ENCODE measurements around the gene C8A. TPM values are rescaled to one million over a fixed set of nuclear protein-coding genes. Genes with fewer than 3 reads are reported as not detected.

Gene C8A
- total and polyA plus RNA-seq, 2 of the 8 experiments (the other 6 are each of a cell fraction or from before 2014, with no cell fraction given): not detected

- TF ChIP-seq, protein P1, sequence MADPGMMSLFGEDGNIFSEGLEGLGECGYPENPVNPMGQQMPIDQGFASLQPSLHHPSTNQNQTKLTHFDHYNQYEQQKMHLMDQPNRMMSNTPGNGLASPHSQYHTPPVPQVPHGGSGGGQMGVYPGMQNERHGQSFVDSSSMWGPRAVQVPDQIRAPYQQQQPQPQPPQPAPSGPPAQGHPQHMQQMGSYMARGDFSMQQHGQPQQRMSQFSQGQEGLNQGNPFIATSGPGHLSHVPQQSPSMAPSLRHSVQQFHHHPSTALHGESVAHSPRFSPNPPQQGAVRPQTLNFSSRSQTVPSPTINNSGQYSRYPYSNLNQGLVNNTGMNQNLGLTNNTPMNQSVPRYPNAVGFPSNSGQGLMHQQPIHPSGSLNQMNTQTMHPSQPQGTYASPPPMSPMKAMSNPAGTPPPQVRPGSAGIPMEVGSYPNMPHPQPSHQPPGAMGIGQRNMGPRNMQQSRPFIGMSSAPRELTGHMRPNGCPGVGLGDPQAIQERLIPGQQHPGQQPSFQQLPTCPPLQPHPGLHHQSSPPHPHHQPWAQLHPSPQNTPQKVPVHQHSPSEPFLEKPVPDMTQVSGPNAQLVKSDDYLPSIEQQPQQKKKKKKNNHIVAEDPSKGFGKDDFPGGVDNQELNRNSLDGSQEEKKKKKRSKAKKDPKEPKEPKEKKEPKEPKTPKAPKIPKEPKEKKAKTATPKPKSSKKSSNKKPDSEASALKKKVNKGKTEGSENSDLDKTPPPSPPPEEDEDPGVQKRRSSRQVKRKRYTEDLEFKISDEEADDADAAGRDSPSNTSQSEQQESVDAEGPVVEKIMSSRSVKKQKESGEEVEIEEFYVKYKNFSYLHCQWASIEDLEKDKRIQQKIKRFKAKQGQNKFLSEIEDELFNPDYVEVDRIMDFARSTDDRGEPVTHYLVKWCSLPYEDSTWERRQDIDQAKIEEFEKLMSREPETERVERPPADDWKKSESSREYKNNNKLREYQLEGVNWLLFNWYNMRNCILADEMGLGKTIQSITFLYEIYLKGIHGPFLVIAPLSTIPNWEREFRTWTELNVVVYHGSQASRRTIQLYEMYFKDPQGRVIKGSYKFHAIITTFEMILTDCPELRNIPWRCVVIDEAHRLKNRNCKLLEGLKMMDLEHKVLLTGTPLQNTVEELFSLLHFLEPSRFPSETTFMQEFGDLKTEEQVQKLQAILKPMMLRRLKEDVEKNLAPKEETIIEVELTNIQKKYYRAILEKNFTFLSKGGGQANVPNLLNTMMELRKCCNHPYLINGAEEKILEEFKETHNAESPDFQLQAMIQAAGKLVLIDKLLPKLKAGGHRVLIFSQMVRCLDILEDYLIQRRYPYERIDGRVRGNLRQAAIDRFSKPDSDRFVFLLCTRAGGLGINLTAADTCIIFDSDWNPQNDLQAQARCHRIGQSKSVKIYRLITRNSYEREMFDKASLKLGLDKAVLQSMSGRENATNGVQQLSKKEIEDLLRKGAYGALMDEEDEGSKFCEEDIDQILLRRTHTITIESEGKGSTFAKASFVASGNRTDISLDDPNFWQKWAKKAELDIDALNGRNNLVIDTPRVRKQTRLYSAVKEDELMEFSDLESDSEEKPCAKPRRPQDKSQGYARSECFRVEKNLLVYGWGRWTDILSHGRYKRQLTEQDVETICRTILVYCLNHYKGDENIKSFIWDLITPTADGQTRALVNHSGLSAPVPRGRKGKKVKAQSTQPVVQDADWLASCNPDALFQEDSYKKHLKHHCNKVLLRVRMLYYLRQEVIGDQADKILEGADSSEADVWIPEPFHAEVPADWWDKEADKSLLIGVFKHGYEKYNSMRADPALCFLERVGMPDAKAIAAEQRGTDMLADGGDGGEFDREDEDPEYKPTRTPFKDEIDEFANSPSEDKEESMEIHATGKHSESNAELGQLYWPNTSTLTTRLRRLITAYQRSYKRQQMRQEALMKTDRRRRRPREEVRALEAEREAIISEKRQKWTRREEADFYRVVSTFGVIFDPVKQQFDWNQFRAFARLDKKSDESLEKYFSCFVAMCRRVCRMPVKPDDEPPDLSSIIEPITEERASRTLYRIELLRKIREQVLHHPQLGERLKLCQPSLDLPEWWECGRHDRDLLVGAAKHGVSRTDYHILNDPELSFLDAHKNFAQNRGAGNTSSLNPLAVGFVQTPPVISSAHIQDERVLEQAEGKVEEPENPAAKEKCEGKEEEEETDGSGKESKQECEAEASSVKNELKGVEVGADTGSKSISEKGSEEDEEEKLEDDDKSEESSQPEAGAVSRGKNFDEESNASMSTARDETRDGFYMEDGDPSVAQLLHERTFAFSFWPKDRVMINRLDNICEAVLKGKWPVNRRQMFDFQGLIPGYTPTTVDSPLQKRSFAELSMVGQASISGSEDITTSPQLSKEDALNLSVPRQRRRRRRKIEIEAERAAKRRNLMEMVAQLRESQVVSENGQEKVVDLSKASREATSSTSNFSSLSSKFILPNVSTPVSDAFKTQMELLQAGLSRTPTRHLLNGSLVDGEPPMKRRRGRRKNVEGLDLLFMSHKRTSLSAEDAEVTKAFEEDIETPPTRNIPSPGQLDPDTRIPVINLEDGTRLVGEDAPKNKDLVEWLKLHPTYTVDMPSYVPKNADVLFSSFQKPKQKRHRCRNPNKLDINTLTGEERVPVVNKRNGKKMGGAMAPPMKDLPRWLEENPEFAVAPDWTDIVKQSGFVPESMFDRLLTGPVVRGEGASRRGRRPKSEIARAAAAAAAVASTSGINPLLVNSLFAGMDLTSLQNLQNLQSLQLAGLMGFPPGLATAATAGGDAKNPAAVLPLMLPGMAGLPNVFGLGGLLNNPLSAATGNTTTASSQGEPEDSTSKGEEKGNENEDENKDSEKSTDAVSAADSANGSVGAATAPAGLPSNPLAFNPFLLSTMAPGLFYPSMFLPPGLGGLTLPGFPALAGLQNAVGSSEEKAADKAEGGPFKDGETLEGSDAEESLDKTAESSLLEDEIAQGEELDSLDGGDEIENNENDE (IDR thresholded peaks at IDR 0.05; ENCODE audit: insufficient replicate concordance, low read length): no peak
- TF ChIP-seq HDAC6 (IDR thresholded peaks at IDR 0.05; ENCODE audit: low read depth, low read length): no peak
- TF ChIP-seq JUND (IDR thresholded peaks at IDR 0.05; ENCODE audit: low read length): no peak
- TF ChIP-seq SIX5 (IDR thresholded peaks at IDR 0.05; ENCODE audit: low read depth, low read length): no peak
- no peak for TF ChIP-seq MAX (IDR thresholded peaks at IDR 0.05)
- TF ChIP-seq ATF2 (IDR thresholded peaks at IDR 0.05; ENCODE audit: low read length): no peak
- no peak for TF ChIP-seq SUZ12 (IDR thresholded peaks at IDR 0.05; ENCODE audit: low read length)
Observed at GRCh38 chr1:56910441-56910985, 55.9 kb downstream of the C8A start (continued).

Data from H1 (cell line).